Suprapubic skin (tissue), 4 donors: ENCODE data around the gene KIF1C.

Experiments
- EP300 ChIP-seq: sonication (generic); formaldehyde crosslinking; IDR thresholded peaks from one replicate; pipeline ENCODE4 v1.6.1; 2017; ENCODE audit warnings: antibody characterized with exemption
- POLR2A ChIP-seq, 2 donors: fragments of 450-650 bp; IDR thresholded peaks; one replicate each; pipeline ENCODE4 v1.6.1; 2017; ENCODE audit warnings: antibody characterized with exemption in 2 of 2, mild to moderate bottlenecking in 2 of 2, moderate library complexity in 2 of 2
- POLR2AphosphoS5 ChIP-seq, 3 donors: sonication (generic); formaldehyde crosslinking; IDR thresholded peaks; one replicate each; pipeline ENCODE4 v1.6.1; 2017; ENCODE audit warnings: antibody characterized with exemption in 3 of 3
- TF ChIP-seq, protein P1 (sequence below), 2 donors: fragments of 200-600 bp in 1 of 2; fragments of 450-650 bp in 1 of 2; sonication (generic) in 1 of 2; IDR thresholded peaks; one replicate each; pipeline ENCODE4 v1.5.1; 2016 to 2019; ENCODE audit warnings: antibody characterized with exemption in 2 of 2, mild to moderate bottlenecking in 1 of 2, moderate library complexity in 1 of 2

DNA sequence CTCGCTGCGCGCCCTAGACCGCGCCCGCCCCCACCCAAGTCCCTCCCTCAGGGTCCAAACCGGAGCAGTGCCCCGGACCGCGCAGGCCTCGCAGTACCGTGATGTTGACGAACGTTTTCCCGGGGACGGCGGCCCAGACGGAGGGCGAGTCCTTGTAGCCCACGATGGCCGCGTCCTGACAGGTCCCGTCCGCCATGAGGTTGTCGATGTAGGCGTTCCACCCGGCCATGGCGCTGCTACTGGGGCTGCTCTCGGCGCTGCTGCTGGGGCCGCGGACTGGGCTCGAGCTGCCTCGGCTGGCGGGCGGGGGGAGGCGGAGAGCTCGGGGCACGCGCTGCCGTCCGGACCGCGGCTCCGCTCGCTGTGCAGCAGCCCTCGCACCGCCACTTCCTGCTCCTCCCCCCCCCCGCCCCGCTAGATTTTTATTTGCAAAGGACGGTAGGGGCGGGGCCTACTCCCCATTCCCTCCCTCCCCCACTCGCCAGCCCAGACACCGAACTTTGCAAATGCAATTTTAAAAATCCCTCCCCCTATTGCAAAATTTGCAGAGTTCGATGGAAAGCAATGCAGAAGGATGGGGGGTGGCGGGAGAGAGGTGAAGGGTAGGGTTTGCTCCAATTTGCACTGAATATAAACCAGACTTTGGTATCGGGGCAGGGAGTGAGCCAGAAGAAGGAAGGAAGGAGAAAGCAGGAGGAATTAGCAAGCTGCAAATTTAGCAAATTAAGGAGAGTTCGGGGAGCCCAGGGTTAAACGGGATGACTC is 49.4 kb upstream of the KIF1C start, which contains the start of gene PFN1:
- TF ChIP-seq, protein P1, sequence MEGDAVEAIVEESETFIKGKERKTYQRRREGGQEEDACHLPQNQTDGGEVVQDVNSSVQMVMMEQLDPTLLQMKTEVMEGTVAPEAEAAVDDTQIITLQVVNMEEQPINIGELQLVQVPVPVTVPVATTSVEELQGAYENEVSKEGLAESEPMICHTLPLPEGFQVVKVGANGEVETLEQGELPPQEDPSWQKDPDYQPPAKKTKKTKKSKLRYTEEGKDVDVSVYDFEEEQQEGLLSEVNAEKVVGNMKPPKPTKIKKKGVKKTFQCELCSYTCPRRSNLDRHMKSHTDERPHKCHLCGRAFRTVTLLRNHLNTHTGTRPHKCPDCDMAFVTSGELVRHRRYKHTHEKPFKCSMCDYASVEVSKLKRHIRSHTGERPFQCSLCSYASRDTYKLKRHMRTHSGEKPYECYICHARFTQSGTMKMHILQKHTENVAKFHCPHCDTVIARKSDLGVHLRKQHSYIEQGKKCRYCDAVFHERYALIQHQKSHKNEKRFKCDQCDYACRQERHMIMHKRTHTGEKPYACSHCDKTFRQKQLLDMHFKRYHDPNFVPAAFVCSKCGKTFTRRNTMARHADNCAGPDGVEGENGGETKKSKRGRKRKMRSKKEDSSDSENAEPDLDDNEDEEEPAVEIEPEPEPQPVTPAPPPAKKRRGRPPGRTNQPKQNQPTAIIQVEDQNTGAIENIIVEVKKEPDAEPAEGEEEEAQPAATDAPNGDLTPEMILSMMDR (IDR thresholded peaks at IDR 0.05), result no peak
- TF ChIP-seq POLR2AphosphoS5 (IDR thresholded peaks at IDR 0.05), result no peak
- TF ChIP-seq POLR2A (IDR thresholded peaks at IDR 0.05), result peak in 1 of 2 donors; percentile 82
- no peak for TF ChIP-seq EP300
